ENCODE data around the gene CLIP3. TPM values are rescaled to one million over a fixed set of nuclear protein-coding genes. Genes with fewer than 3 reads are reported as not detected.
A peak's percentile ranks its signal among the peaks of the same experiment; 100 is the strongest.

Gene CLIP3
- total RNA-seq (2022) (3.1 and 3.5 TPM in 2 replicates), Bru-seq, nascent RNA (percentile 24 among the genes with signal in this experiment), BruChase-seq, experiment 1, labeled RNA remaining after a 6-hour chase (percentile 37 among the genes with signal in this experiment), BruChase-seq, experiment 2, labeled RNA remaining after a 2-hour chase (percentile 31 among the genes with signal in this experiment)
- long read RNA-seq, partial matches to known transcripts: 6 of 21 reads
- long read RNA-seq, other reads (novel, unspliced or antisense): 14 of 21 reads

DNA sequence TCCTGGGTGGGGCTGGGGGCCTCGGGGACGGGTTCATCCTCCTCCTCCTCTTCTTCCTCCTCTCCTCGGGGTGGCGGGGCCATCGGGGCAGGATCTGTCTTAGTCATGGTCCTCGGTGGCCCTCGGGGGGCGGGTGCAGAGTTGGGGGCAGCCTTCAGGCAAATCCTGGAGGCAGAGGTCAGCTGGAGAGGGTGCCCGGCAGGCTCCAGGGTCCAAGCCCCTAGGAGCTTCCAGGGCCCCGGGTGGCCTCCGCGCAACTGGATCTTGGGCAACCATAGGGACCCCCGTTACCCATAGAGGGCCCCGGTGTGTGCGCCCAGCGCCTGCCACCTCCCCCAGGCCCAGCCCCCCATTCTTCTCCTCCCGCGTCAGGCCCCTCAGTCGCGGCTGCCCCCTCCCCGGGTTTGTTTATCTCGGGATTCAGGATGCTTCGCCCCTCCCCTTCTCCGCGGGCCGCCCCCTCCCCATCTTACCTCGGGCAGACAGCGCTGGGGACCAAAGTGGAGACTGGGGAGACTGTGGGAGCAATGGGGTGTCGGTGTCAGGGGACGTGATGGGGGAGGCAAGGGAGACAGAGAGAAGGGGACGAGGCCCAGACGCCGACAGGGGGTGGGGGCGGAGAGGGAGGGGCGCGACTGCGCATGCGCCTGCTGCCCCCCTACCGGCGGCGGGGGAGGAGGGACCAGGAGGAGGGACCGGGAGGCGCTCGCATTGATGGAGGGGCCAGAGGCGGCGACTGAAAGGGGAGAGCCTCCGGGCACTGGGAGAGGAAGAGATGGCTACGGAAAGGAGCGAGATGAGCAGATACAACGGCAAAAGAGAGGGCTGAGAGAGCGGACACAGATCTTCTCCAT lies at the start of gene CLIP3:
Gene CLIP3 (minus strand): TSS at position 623 of the 854 bp plus-strand sequence. CDS start 516 bp downstream, at position 107.
- Mint-ChIP-seq H3K4me3 (ENCODE audit: low read depth, unreplicated experiment) (no peak within 1 kb of the TSS), H3K4me1 (ENCODE audit: low read depth, unreplicated experiment) (no peaks in the 10 kb centered on the region), H3K9me3 (ENCODE audit: low read depth, unreplicated experiment) (no peaks in the 10 kb centered on the region), H3K36me3 (ENCODE audit: insufficient read depth, unreplicated experiment) (peaks cover 13% of the 10 kb centered on the region), H3K27me3 (ENCODE audit: unreplicated experiment) (no peaks in the 10 kb centered on the region), H3K27ac (ENCODE audit: unreplicated experiment) (no peak within 1 kb of the TSS)
- DNase-seq: no peak
- CTCF ChIA-PET: no interaction called here
- intact Hi-C loops (cut with micrococcal nuclease; ENCODE audit: unreplicated experiment): no loop called here
- BruUV-seq (replicated peaks): no TSS peak
- TF ChIP-seq, protein P1, sequence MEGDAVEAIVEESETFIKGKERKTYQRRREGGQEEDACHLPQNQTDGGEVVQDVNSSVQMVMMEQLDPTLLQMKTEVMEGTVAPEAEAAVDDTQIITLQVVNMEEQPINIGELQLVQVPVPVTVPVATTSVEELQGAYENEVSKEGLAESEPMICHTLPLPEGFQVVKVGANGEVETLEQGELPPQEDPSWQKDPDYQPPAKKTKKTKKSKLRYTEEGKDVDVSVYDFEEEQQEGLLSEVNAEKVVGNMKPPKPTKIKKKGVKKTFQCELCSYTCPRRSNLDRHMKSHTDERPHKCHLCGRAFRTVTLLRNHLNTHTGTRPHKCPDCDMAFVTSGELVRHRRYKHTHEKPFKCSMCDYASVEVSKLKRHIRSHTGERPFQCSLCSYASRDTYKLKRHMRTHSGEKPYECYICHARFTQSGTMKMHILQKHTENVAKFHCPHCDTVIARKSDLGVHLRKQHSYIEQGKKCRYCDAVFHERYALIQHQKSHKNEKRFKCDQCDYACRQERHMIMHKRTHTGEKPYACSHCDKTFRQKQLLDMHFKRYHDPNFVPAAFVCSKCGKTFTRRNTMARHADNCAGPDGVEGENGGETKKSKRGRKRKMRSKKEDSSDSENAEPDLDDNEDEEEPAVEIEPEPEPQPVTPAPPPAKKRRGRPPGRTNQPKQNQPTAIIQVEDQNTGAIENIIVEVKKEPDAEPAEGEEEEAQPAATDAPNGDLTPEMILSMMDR (IDR thresholded peaks at IDR 0.05; ENCODE audit: unreplicated experiment): no peak

DNA sequence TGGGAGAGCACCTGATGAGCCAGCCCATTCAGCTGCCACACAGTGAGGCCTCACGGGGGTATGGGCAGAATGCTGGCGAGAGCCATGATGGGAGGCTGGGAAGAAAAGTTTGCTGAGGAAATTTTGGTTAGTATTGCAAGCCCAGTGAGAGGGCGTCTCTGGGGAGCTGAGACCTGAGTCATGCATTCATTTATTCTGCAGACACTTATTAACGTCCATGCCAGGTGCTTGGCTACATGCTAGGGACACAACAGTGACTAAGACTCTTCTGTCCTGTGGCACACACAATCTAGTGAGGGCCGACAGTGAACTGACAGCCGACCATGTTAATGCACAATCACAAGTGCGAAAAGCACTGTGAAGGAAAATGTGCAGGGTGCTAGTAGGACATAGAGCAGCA lies 49.2 kb upstream of the CLIP3 start:
- Mint-ChIP-seq H3K27ac (ENCODE audit: unreplicated experiment) (no peak overlapping the region), H3K27me3 (ENCODE audit: unreplicated experiment) (no peaks in the 10 kb centered on the region)

DNA sequence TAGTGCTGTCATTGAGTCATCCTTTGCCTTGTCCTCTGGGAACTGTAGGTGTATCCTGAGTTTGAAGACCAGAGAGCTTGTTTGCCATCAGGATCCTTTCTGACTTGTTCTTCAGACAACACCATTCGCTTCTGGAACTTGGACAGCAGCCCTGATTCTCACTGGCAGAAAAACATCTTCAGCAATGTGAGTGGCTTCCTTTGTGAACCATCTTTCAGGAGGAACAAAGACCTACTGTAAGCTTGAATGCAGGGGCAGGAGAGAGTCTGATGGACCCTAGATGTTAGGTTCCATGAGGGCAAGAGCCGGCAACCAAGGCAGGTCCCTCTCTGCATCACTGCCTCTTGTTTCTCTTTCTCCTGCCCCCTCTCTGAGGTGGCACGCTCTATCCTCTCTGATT lies 48.7 kb upstream of the CLIP3 start:
- DNase-seq: no peak
- Mint-ChIP-seq H3K27me3 (ENCODE audit: unreplicated experiment) (no peaks in the 10 kb centered on the region), H3K4me3 (ENCODE audit: low read depth, unreplicated experiment) (no peak overlapping the region), H3K9me3 (ENCODE audit: low read depth, unreplicated experiment) (no peaks in the 10 kb centered on the region), H3K36me3 (ENCODE audit: insufficient read depth, unreplicated experiment) (peaks cover 13% of the 10 kb centered on the region), H3K4me1 (ENCODE audit: low read depth, unreplicated experiment) (no peaks in the 10 kb centered on the region), H3K27ac (ENCODE audit: unreplicated experiment) (no peak overlapping the region)
- intact Hi-C loops (cut with micrococcal nuclease; ENCODE audit: unreplicated experiment): no loop called here
- TF ChIP-seq, protein P1 (IDR thresholded peaks at IDR 0.05; ENCODE audit: unreplicated experiment): no peak
- BruUV-seq (replicated peaks): no TSS peak
- CTCF ChIA-PET: no interaction called here

More for the DNA sequence above, 49.2 kb upstream of the CLIP3 start:
- BruUV-seq (replicated peaks): no TSS peak
- Mint-ChIP-seq H3K4me1 (ENCODE audit: low read depth, unreplicated experiment) (no peaks in the 10 kb centered on the region), H3K36me3 (ENCODE audit: insufficient read depth, unreplicated experiment) (peaks cover 14% of the 10 kb centered on the region), H3K4me3 (ENCODE audit: low read depth, unreplicated experiment) (no peak overlapping the region), H3K9me3 (ENCODE audit: low read depth, unreplicated experiment) (no peaks in the 10 kb centered on the region)
- CTCF ChIA-PET: no interaction called here
- intact Hi-C loops (cut with micrococcal nuclease; ENCODE audit: unreplicated experiment): no loop called here
- TF ChIP-seq, protein P1 (IDR thresholded peaks at IDR 0.05; ENCODE audit: unreplicated experiment): no peak
- DNase-seq: no peak

- H3K27me3 Mint-ChIP-seq (ENCODE audit: unreplicated experiment): no peaks in the 10 kb centered on the region
- TF ChIP-seq, protein P1 (IDR thresholded peaks at IDR 0.05; ENCODE audit: unreplicated experiment): no peak
- CTCF ChIA-PET: interaction anchor here (0.6 kb wide), 1 partner anchor 9 kb away, joined by 3 read pairs; no protein-coding TSS in a partner anchor
- no TSS peak for BruUV-seq (replicated peaks)
- H3K36me3 Mint-ChIP-seq (ENCODE audit: insufficient read depth, unreplicated experiment): peaks cover 15% of the 10 kb centered on the region
- no peak for DNase-seq
- no peak overlapping the region for H3K4me3 Mint-ChIP-seq (ENCODE audit: low read depth, unreplicated experiment)
- intact Hi-C loops (cut with micrococcal nuclease; ENCODE audit: unreplicated experiment): no loop called here
- no peak overlapping the region for H3K27ac Mint-ChIP-seq (ENCODE audit: unreplicated experiment)
- no peaks in the 10 kb centered on the region for H3K9me3 Mint-ChIP-seq (ENCODE audit: low read depth, unreplicated experiment)
- no peaks in the 10 kb centered on the region for H3K4me1 Mint-ChIP-seq (ENCODE audit: low read depth, unreplicated experiment)
These were observed 46.8 kb upstream of the CLIP3 start for GRCh38 chr19:36079389-36079945.

All from Calu3 (cell line).